Motor neuron (in vitro differentiated cells): ENCODE data around the gene DPP10. TPM values are rescaled to one million over a fixed set of nuclear protein-coding genes. Genes with fewer than 3 reads are reported as not detected.

ENCODE experiments used
- ATAC-seq, 8 experiments: fragments of 200-7000 bp; cut with Tn5 transposase; replicated peaks in 6 of 8; 2 replicates each; pipeline ENCODE4 v1.8.0; 2021; ENCODE audit warnings: mild to moderate bottlenecking in 8 of 8, moderate library complexity in 8 of 8
- H3K27ac ChIP-seq, 2 donors: fragments of 250-450 bp; sonication (Bioruptor Pico); 2 replicates each; pipeline ENCODE4 v1.9.0; 2021; ENCODE audit warnings: antibody characterized with exemption in 2 of 2, mild to moderate bottlenecking in 2 of 2, moderate library complexity in 1 of 2
- H3K4me1 ChIP-seq, 2 donors: fragments of 250-450 bp; sonication (Bioruptor Pico); replicated peaks in 1 of 2; 2 replicates each; pipeline ENCODE4 v1.6.1; 2021; ENCODE audit warnings: antibody characterized with exemption in 2 of 2, mild to moderate bottlenecking in 2 of 2, moderate library complexity in 1 of 2
- H3K4me3 ChIP-seq, 5 donors: fragments of 250-450 bp; sonication (Bioruptor Pico); 2 replicates each; pipeline ENCODE4 v1.9.0; 2021; ENCODE audit warnings: antibody characterized with exemption in 5 of 5, mild to moderate bottlenecking in 5 of 5, moderate library complexity in 4 of 5
- WGBS, 10 experiments: fragments of 450-650 bp; shearing (Covaris generic); methylation state at CpG; one replicate each; pipeline ENCODE4 v1.0.0; 2022; 5-methylcytosine and 5-hydroxymethylcytosine counted together
- in situ Hi-C, 9 experiments: fragments of 400-800 bp; cut with MboI; loops; one replicate each; pipeline ENCODE4 v1.15.0; 2021; ENCODE audit warnings: low sequenced_read_pairs in 9 of 9, low pct_unique_long_range_greater_than_20kb in 2 of 9; ENCODE audit not compliant: unreplicated experiment in 9 of 9
- total RNA-seq, 8 experiments: library from RNA; unstranded; fragments of 300-600 nt; gene quantifications; 2 replicates each; pipeline versions ENCODE4 v1.2.3 to v1.2.4, GENCODE V29; 2022

The DPP10 gene
- total RNA-seq, 8 experiments from 2014 or later: 0.36 to 11.2 (median 6.7) TPM; not detected in 1

GRCh38 chr2:114461116-114461515 is 18.7 kb downstream of the DPP10 start:
- Histone ChIP-seq H3K4me3 (no peak overlapping the region), H3K27ac (no peak overlapping the region), H3K4me1 (peaks cover 0 to 5% of the 10 kb centered on the region in 2 donors)
- no peak for ATAC-seq
- in situ Hi-C loops: no loop called here
- 50 to 100% (median 73%) methylated on average over 1 to 3 of the region's 3 CpGs; no CpG with 5 or more reads in 1 of the 10 experiments for WGBS, 10 experiments

- 4 to 92% (median 78%) methylated on average over 2 to 10 of the region's 10 CpGs for WGBS, 10 experiments
- ATAC-seq: no peak
- in situ Hi-C loops: no loop called here
- Histone ChIP-seq H3K4me3 (no peak overlapping the region), H3K4me1 (peaks cover 0 to 19% of the 10 kb centered on the region in 2 donors), H3K27ac (no peak overlapping the region)
These were observed 22.7 kb downstream of the DPP10 start for GRCh38 chr2:114464961-114465706.

- in situ Hi-C loops: no loop called here
- peak in 2 of 8 experiments; percentile 17 to 55 for ATAC-seq
- Histone ChIP-seq H3K4me1 (peaks cover 0 to 19% of the 10 kb centered on the region in 2 donors), H3K27ac (no peak overlapping the region), H3K4me3 (no peak overlapping the region)
- 6 to 100% (median 61%) methylated on average over 1 to 4 of the region's 4 CpGs for WGBS, 10 experiments
These were observed 25.9 kb downstream of the DPP10 start for GRCh38 chr2:114468343-114468742.

GRCh38 chr2:114472246-114472645 is 29.8 kb downstream of the DPP10 start:
- in situ Hi-C loops: no loop called here
- H3K4me3 ChIP-seq: no peak overlapping the region
- H3K4me1 ChIP-seq: peaks cover 0 to 15% of the 10 kb centered on the region in 2 donors
- no peak for ATAC-seq
- no peak overlapping the region for H3K27ac ChIP-seq
- 30 to 100% (median 84%) methylated on average over 1 to 3 of the region's 3 CpGs; no CpG with 5 or more reads in 5 of the 10 experiments for WGBS, 10 experiments

- Histone ChIP-seq H3K4me1 (peaks cover 0 to 12% of the 10 kb centered on the region in 2 donors), H3K27ac (no peak overlapping the region), H3K4me3 (no peak overlapping the region)
- no peak for ATAC-seq
- in situ Hi-C loops: no loop called here
- 83 to 100% (median 83%) methylated on average over 1 of the region's 1 CpG; no CpG with 5 or more reads in 7 of the 10 experiments for WGBS, 10 experiments
These were observed 30.3 kb downstream of the DPP10 start for GRCh38 chr2:114472726-114473125.

GRCh38 chr2:114488841-114489530 is 46.5 kb downstream of the DPP10 start:
- ATAC-seq: peak in 1 of 8 experiments; percentile 35
- Histone ChIP-seq H3K27ac (no peak overlapping the region), H3K4me3 (no peak overlapping the region), H3K4me1 (peaks cover 0 to 3% of the 10 kb centered on the region in 2 donors)
- 0 to 100% (median 70%) methylated on average over 1 to 3 of the region's 3 CpGs for WGBS, 10 experiments
- in situ Hi-C loops: no loop called here

GRCh38 chr2:114495046-114495445 is 52.6 kb downstream of the DPP10 start:
- in situ Hi-C loops: no loop called here
- Histone ChIP-seq H3K4me3 (no peak overlapping the region), H3K4me1 (no peaks in the 10 kb centered on the region), H3K27ac (no peak overlapping the region)
- WGBS, 10 experiments: 0 to 64% (median 15%) methylated on average over 1 of the region's 1 CpG; no CpG with 5 or more reads in 2 of the 10 experiments
- ATAC-seq: no peak

GRCh38 chr2:114496959-114497358 is 54.5 kb downstream of the DPP10 start:
- H3K4me3 ChIP-seq: no peak overlapping the region
- in situ Hi-C loops: no loop called here
- no peak overlapping the region for H3K27ac ChIP-seq
- ATAC-seq: no peak
- WGBS, 10 experiments: 50 to 100% (median 86%) methylated on average over 2 to 7 of the region's 12 CpGs; no CpG with 5 or more reads in 7 of the 10 experiments
- H3K4me1 ChIP-seq: no peaks in the 10 kb centered on the region

- Histone ChIP-seq H3K27ac (no peak overlapping the region), H3K4me3 (no peak overlapping the region), H3K4me1 (no peaks in the 10 kb centered on the region)
- in situ Hi-C loops: no loop called here
- WGBS, 10 experiments: 0 to 100% (median 80%) methylated on average over 1 to 4 of the region's 4 CpGs; no CpG with 5 or more reads in 3 of the 10 experiments
- ATAC-seq: no peak
These were observed 56.7 kb downstream of the DPP10 start for GRCh38 chr2:114499101-114499500.

GRCh38 chr2:114507744-114508143 is 65.3 kb downstream of the DPP10 start:
- Histone ChIP-seq H3K4me3 (no peak overlapping the region), H3K27ac (no peak overlapping the region), H3K4me1 (no peaks in the 10 kb centered on the region)
- in situ Hi-C loops: no loop called here
- ATAC-seq: no peak

GRCh38 chr2:114515882-114516281 is 73.4 kb downstream of the DPP10 start:
- WGBS, 10 experiments: 0 to 100% (median 71%) methylated on average over 1 to 3 of the region's 3 CpGs
- no peak overlapping the region for H3K4me3 ChIP-seq
- in situ Hi-C loops: no loop called here
- no peak overlapping the region for H3K27ac ChIP-seq
- no peaks in the 10 kb centered on the region for H3K4me1 ChIP-seq
- ATAC-seq: peak in 3 of 8 experiments; percentile 30 to 59 (median 47)

GRCh38 chr2:114517580-114517979 is 75.1 kb downstream of the DPP10 start:
- H3K27ac ChIP-seq: no peak overlapping the region
- H3K4me1 ChIP-seq: no peaks in the 10 kb centered on the region
- ATAC-seq: no peak
- in situ Hi-C loops: no loop called here
- H3K4me3 ChIP-seq: no peak overlapping the region
- 24 to 100% (median 88%) methylated on average over 2 to 5 of the region's 5 CpGs for WGBS, 10 experiments

- in situ Hi-C loops: no loop called here
- Histone ChIP-seq H3K4me1 (no peaks in the 10 kb centered on the region), H3K4me3 (no peak overlapping the region), H3K27ac (no peak overlapping the region)
- ATAC-seq: no peak
- 9 to 97% (median 70%) methylated on average over 1 to 5 of the region's 5 CpGs for WGBS, 10 experiments
These were observed 76.3 kb downstream of the DPP10 start for GRCh38 chr2:114518738-114519137.
